Superior temporal gyrus (tissue), 1 donor: ENCODE data around the gene ZNF771.

Experiments
- DNase-seq: peaks from one replicate; pipeline ENCODE4 v3.0.0-alpha.2; 2016; ENCODE audit errors: extremely low spot score

ZNF771 gene

GRCh38 chr16:30464078-30464477 lies 56.7 kb downstream of the ZNF771 start:
- no peak for DNase-seq
